ENCODE measurements around the gene ISYNA1.

The ISYNA1 gene

DNA sequence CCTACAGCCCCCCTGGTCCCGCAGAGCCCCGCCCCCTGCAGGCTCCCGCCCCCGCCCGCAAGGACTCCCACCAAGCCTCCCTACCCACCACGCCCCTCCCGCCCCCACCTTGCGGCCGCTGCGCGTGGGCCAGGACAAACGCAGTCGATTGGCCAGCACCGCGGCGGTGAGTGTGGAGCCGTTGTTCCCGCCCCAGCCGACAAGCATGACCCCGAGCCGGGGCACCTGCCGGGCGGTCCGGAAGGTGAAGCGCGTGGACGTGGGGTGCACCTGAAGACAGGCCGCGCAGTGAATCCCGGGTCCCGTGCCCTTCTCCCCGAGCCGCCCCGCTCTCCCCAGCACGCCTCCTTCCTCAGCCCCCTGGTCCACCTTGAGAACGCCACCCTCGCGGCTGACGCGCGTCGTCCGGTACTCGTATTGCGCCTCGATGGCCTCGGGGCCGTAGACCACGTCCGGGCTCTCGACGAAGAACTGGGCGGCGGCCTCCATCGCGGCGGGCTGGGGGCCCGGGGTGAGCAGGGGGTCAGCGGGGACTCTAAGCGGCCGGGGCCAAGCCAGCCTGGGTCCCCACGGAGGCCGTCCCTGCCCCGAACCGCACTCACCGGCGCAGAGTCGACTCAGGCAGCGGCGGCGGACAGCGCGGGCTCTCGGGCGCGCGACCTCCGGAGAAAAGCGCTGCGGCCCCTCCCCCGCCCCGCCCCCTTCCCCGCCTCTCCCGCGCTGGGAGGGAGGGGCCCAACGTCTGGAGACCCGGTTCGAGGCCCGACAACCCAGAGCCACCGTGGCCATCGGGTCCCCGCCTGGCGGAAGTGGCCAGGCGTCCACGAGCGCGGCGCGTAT lies at the start of gene ISYNA1:
TSS of gene ISYNA1 (minus strand) at position 643 of the 840 bp plus-strand sequence. CDS start at position 489, 154 bp downstream.
- in situ Hi-C loops (cut with MboI; ENCODE audit: low sequenced_read_pairs): no loop called here

DNA sequence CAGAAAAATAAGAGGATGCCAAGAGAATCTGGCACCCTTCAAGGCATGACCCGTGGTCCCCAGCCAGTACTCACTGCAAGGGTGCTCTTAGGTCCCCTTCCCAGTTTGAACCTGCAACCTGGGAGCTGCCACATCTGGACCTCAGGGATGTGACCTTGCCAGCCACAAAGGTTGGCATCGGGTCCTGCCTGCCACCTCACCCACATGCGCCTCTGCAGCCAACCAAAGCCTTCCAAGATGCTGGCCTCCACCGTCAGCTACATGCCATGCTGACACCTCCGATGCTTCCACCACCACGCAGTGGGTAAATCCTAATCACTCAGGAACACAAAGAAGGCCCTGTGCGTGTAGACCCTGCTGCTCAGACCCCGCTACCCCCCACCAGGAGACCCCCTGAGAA lies 48.8 kb upstream of the ISYNA1 start:
- in situ Hi-C loops (cut with MboI; ENCODE audit: low sequenced_read_pairs): no loop called here

DNA sequence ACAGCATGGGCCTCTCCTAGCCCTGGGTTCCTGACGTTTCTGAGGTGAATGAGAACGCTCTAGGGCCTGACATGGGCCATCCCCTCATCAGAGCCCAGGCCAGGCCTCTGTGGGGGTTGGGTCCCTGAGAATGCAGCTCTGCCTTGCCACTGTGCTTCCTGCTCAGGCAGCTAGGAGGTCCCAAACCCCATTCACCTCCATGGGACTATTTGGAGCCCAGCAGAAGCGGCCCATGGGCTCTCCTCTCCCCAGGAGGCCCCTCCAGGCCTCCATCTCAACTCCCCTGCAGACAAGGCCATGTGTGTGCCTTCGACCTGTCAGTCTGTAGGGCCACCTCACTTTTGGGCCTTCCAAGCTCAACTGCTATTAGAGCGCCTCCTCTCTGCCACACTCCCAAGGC lies 47.1 kb upstream of the ISYNA1 start:
- in situ Hi-C loops (cut with MboI; ENCODE audit: low sequenced_read_pairs): no loop called here

DNA sequence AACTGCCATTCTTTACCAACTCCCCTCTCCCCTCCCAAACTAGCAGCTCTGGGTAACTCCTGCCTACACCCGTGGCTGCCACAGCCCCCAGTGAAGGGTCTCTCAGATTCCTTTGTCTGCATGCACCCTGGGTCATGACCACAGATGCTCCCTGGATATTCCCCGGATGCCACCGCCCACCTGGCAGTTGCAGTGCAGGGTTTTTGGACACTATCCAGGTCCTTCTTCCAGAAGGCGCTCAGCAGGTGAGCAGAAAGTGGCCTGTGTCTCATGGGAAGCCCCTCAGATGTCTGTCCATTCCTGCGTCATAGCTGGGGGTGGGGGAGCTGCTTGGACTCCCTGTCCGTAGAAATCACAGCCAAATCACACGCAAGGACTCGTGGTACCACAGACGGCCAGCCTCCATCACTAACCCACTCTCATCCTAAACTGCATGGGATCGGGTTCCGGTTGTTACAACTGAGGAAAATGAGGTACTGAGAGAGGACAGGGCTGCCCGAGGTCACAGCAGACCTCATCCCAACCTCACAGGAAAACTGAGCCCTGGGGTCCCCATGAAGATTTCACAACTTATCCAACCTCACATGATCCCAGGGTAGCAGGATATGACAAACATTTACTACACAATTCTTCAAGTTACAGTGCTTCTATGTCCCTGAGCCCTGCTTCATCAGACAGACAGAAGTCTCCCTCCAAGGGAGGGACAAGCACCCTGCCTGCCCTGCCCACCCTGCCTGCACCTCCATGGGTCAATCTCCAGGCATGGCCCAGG lies 45.4 kb upstream of the ISYNA1 start:
- in situ Hi-C loops (cut with MboI; ENCODE audit: low sequenced_read_pairs): no loop called here

DNA sequence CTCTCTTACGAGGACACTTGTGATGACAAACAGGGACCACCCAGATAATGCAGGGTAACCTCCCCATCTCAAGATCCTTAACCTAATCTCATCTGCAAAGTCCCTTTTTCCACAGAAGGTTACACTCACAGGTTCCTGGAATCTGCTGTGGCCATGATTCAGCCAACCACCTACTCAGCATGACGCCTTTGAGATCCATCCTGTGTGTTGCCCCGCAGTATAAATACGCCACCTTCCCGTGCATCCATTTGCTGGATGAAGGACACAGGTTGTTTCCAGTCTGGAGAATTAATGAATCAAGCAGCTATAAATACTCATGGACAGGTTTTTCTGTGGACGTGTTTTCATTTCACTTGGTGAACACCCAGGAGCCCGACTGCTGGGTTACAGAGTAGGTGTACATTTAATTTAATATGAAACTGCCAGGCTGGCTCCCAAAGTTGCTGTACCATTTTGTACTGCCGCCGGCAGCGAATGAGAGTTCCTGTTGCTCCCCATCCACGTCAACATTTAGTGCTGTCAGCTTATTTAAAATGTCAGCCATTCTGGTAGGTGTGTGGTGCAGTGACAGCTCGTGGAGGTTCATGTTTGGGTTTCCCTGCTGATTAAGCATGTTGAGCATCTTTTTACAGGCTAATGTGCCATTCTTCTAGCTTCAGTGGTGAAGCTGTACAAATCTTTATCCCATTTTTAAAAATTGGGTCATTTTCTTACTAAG lies 43.7 kb upstream of the ISYNA1 start:
- in situ Hi-C loops (cut with MboI; ENCODE audit: low sequenced_read_pairs): no loop called here

DNA sequence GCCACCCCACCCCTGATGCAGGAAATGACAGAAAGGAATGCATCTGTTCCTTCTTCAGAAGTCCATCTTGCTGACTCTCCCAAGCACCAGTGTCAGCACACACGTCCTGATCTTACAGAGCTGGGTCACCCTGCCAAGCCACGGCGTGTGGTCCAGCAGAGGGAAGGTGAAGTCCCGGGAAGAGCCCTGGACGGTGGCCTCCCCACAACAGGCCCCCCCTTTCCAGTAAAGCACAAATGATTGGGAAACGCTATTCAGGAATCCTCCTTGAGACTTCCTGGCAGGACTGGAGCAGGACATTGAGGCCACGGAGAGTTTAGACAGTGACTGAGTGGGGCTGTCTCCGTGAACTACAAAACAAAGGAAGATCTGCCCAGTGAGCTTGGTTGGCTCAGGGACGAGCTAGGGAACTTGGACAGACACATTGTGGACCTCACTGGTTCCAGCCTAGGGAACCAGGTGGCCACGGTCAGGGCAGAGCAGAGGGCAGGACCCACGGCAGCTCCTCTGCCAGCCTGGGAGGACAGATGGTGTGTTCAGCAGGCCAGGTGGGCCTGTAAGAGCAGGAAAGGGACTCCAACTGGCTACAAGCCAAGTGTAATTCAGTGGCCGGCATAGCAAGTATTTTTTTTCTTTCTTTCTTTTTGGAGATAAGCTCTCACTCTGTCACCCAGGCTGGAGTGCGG lies 42.2 kb upstream of the ISYNA1 start:
- in situ Hi-C loops (cut with MboI; ENCODE audit: low sequenced_read_pairs): no loop called here

DNA sequence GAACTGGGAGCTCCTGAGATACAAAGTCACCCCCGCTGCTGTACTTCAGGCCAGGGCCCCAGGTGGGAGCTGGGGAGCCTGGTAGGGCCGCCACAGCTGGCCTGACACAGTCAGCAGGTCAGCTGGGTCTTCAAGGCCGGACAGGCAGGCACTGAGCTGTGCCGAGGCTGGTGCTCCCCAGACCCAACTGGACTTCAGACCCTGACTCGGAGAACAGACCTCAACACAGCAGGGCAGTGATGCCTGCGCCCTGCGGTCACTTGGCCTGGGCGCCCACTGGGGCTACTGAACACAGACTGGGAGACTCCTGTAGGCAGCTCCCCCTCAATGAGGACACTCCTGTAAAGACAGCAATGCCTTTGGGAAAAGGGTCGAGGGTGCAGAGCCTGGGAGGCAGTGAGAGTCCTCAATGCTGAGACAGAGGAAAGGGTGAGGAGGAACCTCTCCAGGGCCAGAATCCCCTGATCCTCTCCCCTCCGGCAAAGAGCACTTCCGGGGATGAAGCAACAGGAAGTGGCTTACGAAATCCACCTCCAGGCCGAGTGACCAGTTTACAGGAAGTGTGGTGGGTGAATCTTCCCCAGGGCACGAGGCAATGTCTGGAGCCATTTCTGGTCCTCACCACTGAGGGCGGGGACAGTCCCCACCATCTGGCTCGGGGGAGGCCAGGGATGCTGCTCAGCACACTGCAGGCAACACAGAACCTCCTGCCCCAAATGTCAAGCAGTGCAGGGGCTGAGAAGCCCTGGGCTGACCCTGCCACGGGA lies 40.8 kb upstream of the ISYNA1 start:
- in situ Hi-C loops (cut with MboI; ENCODE audit: low sequenced_read_pairs): no loop called here

DNA sequence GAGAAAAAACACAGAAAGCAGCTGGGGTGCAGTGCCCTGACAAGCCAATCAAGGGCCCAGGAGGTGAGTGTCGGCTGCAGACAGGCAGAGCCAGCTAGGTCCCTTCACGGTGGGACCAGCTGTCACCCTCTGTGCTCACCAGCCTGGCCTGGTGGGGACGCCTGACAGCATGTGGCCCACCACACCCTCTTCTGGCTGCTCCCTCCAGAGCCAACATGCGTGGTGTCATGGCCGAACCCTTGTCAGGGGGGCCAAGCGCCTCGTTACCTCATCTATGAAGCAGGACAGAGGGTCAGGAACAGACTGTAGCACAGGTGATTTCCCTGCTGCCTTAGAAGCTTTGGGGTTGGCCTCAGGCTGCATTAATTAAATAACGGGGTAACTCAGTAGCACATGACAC lies 40.0 kb upstream of the ISYNA1 start:
- in situ Hi-C loops (cut with MboI; ENCODE audit: low sequenced_read_pairs): no loop called here

DNA sequence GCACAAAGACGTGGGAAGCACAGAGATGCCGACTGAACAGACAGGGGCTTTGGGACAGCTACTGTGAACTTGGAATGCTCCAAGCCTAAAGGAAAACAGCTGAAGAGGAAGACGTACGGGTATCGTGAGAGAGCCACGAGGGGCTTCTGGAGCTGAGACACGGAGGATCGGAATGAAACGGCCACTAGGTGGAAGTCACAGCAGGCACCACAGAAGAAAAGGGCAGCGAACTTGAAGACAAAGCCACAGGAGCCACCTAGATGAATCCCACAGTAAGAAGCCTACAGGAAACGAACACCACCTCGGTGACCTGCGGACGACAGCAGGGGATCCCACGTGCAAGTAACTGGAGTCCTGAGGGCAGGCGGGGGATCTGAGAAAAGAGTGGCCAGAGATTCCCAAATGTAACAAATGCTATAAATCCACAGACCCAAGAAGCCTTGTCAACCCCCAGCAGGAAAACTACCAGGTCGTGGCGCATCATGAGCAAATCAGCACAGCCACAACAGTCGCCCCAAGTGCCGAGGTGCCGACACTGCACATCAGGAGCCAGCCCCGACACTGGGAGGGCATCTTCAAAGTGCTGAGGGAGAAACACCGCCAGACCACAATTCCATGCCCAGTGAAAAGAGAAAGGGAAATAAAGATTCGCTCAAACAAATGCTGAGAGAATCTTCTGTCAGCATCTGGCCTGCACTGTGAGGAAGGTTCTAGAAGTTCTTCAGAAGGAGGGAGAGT lies 39.3 kb upstream of the ISYNA1 start:
- in situ Hi-C loops (cut with MboI; ENCODE audit: low sequenced_read_pairs): no loop called here

DNA sequence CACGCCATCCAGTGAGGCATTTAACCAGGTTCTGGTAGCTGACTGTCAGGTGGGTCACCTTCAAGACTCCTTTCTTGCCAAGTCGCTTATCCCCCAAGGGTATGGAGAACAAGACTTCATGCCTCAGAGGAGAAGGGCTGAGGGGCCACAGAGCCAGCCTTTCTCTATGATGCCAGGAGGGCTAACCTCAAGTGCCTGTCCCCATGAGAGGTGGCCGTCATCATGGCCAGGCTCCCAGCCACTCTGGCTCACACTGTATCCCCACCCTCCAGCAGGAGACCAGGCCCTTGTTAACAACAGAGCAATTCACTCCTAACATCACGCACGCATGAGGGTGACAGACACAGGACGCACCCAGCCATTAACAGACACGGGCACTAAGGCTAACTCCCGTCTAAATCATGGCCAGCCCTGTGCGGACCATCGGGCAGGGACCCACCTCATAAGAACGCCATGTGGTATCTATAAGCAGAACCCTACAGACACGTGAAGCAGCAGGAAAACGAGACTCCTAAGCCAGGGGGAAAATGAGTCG lies 38.6 kb upstream of the ISYNA1 start:
- in situ Hi-C loops (cut with MboI; ENCODE audit: low sequenced_read_pairs): no loop called here

DNA sequence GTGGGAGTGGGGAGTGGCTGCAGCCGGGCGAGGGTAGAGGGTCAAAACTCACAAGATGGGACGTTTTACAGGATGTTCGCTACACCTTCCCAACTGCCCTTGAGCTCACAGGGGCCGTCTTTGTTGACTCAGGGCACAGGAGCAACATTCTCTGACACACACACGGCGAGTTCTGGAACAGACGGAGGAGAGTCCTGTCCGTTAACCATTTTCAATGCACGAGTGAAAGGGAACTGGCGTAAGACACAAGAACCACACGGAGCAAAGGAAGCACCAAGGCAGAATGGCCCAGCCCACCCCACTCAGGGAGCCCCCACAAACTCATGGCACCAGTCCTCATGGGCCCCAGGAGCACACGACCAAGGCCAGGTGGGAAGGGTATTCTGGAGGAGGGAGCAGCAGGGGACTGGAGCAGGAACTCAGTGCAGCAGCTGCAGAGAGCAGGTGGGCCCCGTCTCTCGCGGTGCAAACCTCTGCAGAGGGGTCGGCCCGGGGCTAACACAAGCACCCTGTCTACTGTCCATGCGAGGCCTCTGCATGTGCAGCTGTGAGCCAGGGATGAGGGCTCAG lies 37.9 kb upstream of the ISYNA1 start:
- in situ Hi-C loops (cut with MboI; ENCODE audit: low sequenced_read_pairs): no loop called here

DNA sequence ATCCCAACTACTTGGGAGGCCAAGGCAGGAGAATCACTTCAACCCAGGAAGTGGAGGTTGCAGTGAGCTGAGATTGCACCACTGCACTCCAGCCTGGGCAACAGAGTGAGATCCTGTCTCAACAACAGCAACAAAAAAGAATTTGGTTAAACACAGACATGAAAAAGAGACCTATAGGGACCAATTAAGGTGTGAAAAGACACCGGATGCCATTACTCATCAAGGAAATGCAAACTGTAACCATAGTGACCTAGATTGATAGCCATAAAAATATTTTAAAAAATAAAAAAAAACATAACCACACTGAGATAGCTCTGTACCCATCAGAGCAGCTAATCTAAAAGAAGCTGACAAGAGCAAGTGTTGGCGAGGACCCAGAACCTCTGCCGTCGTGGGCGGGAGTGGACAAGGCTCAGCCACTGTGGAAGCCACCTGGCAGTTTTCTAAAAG lies 37.1 kb upstream of the ISYNA1 start:
- in situ Hi-C loops (cut with MboI; ENCODE audit: low sequenced_read_pairs): no loop called here

DNA sequence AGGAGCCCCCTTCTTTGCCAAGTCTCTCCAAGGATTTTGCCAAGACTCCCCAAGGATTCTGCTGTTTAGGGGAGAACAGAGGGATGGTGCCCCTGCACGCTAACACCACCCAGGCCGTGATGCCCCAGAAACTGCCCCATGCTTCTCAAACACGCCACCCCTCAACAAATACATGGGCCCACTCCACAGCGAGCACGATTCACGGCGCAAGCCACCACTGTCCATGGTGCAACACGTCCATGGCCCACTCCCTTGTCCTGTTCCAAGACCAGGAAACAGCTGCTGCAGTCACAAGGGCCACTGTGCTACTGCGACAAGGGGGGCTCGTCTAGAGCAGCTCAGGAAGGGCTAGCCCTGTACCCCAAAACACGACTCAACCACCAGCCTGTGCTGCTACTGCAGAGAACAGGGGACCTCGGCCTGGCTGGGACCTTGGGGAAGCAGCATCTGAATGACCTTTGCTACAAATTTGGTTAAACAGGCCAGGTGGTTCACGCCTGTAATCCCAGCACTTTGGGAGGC lies 36.5 kb upstream of the ISYNA1 start:
- in situ Hi-C loops (cut with MboI; ENCODE audit: low sequenced_read_pairs): no loop called here

DNA sequence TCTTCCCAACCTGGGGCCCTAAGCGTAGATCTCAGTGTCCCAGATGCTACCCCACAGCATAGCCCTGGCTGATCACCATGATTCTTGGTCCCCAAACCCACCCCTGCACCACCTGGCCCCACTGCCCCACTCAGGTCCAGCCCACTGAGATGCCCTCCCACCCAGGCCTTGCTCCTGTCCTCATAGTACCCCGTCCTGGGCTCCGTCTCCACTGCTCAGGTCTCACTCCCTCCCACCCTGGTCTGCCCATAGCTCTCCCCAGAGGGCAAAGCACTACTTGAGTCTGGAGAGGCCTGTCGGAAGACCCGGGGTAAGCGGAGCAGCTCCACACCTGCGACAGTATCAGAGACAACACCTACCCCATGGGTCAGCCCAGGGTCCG lies 35.8 kb upstream of the ISYNA1 start:
- in situ Hi-C loops (cut with MboI; ENCODE audit: low sequenced_read_pairs): no loop called here

DNA sequence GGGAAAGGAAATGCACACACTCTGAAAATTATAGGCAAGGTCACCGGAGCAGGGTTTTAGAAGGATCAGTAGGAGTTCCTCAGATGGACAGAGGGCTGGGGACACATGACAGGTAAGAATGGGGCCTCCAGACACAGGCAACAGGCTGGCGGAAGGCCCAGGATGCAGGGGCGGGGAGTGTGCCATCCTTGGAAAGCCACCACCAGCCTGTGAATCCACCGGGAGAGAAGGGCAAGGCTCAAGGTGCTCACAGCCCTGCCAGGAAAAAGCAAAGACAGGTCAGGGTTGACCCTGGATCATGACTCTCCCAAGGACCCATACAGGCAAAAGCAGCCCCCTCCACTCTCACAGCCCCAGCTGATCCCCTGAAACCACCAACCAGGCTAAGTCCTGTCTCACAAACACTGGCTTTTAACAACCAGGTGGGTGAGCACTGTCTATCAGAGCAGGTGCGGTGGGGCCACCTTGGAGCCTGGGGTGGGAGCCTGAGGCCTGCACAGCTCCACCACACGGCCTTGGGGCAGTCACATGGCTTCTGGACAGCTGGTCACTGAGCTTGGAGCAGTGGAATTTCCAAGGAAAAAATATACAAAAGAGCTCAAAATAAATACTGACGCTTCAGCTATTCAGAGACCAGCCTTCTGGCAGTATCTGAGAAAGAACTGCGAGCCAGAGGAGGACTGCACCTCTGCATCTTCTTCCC lies 35.2 kb upstream of the ISYNA1 start:
- in situ Hi-C loops (cut with MboI; ENCODE audit: low sequenced_read_pairs): no loop called here

DNA sequence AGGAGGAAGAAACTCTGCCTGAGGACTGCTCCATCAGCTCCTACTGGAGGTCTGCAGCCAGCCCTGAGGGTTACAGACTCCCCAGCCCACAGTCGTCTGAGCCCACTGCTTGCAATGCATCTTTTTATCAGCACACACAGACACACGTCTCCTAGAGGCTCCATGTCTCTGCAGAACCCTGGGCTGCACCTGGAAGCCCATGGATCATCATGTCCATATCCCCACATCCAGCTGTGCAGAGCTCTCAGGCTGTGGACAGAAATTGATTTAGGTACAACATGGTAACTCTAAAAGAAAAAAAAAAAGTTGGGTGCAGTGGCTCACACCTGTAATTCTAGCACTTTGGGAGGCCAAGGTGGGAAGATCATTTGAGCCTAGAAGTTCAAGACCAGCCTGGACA lies 32.9 kb upstream of the ISYNA1 start:
- in situ Hi-C loops (cut with MboI; ENCODE audit: low sequenced_read_pairs): no loop called here

DNA sequence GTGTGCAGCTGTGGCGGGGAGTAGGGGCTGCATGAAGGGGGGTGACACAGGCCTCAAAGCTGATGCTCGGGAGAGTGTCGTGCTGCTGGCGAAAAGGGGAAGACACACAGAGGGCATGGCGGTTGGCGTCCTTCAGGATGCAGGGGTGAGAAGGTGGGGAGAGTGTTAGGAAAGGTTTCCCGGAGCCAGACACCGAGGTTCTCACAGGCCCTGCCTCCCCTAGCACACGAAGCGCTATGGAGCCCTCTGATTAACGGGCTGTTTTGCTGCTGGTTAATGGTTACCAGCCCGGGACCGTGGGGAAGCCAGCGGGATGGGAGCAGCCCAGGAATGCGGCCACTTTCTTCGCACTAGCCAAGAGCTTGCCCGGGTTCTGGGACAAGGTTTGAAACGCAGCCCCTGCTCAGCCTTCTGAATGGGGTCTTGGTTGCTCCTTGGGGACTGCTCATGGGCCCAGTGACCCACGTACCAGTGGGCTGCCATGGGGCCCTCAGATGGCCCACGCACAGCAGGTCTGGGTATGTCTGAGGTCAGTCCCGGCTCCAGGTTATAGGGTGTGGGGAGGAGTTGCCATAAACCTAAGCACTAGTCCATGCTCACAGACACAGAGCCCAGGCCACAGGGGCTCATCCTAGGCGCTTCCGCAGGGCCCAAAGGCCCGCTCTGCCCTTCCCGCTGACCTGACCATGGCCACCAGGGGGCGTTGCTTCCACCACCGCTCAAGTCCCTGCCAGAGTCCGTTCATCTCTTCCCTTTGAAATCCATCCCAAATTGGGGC lies 31.3 kb upstream of the ISYNA1 start:
- in situ Hi-C loops (cut with MboI; ENCODE audit: low sequenced_read_pairs): no loop called here
